ENCODE measurements around the gene KCNJ14.
"Not testable (repeated sequence)": the region's sequence is repeated elsewhere in the genome, so short reads cannot be mapped to it uniquely, and the experiment has no call there.

KCNJ14 gene

GRCh38 chr19:48473161-48473966, 18.0 kb downstream of the KCNJ14 start:
- DNase-seq = no peak

- DNase-seq = no peak
Observed at GRCh38 chr19:48474084-48474592, 18.8 kb downstream of the KCNJ14 start.

DNA sequence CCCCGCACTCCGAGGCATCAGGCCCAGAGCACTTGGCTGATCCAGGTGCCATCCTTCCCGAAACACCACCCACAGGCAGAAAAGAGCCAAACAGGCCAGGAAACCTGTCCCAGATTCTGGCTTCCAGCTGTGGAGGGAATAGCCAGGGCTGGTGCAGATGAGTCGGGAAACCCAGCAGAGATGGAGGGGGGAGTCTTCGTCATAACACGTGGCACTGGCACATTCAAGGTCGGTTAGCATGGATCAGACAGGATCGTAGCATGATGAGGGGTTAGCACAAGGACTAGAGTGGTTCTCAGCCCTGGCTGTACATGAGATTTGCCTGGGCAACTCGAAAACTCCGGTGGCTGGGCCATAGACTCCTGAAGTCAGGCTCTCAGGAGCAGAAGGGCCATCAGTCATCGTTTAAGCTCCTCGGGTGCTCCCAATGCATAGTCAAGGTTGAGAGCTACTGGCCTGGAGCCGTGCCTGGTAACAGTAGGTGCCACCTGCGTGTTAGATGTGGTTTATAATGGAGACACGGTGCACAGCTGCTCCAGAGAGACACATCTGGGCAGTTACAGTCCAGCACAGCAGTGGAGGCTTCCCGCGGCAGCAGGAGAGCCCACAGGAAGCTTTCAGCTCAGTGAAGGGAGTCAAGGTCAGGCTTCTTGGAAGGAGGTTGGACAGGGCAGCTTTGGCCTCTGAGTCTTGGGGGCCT, 20.1 kb downstream of the KCNJ14 start:
- DNase-seq = no peak

- no peak for DNase-seq
Observed at GRCh38 chr19:48476176-48476575, 20.8 kb downstream of the KCNJ14 start.

DNA sequence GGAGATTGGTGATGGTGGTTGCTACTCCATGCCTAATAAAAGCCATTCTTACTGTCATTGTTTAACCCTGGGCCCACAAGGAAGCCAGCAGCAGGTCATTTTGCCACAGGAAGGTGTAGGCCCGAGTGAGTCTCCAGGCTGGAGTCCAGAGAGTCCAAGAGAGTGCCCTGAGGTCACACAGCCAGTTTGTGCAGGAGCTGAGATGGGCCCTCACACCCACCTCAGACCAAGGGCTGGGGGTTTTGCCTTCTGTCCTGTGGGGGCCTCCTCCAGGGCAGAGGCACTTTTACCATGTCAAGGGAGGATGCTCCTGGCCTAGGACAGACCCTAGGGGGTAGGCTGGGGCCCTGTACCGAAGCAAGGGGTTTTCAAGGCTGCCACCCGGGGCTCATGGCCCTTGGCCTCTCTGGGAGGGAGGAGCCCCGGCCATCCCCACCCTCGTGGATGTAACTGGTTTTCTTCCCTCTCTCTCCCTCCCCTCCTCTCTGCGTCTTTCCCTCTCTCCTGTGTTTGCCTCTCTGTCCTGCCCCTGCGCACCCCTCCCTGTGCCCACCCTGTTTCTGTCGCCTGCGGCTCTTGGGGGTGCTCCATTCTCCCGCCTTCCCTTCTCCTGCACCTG, 21.8 kb downstream of the KCNJ14 start:
- DNase-seq = no peak

- DNase-seq = no peak
Observed at GRCh38 chr19:48477698-48478338, 22.4 kb downstream of the KCNJ14 start.

DNA sequence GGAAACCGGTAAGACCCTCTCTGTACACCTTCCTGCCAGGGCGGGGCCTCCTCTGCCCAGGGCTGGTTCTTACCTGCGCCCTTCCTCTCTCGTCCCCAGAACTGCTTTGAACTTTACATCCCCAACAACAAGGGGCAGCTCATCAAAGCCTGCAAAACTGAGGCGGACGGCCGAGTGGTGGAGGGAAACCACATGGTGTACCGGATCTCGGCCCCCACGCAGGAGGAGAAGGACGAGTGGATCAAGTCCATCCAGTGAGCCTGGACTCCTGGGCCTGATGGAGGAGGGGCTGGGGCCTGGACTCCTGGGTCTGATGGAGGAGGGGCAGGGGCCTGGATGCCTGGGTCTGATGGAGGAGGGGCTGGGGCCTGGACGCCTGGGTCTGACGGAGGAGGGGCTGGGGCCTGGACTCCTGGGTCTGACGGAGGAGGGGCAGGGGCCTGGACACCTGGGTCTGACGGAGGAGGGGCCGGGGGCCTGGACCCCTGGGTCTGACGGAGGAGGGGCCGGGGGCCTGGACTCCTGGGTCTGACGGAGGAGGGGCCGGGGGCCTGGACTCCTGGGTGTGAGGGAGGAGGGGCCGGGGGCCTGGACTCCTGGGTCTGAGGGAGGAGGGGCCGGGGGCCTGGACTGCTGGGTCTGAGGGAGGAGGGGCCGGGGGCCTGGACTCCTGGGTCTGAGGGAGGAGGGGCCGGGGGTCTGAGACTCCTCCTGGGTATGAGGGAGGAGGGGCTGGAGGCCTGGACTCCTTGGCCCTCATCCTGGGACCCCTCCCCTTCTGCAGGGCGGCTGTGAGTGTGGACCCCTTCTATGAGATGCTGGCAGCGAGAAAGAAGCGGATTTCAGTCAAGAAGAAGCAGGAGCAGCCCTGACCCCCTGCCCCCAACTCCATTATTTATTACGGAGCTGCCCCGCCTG, 23.2 kb downstream of the KCNJ14 start:
- DNase-seq = no peak

GRCh38 chr19:48479686-48480085, 24.3 kb downstream of the KCNJ14 start:
- no peak for DNase-seq

- DNase-seq = peak in 1 of 2 experiments; percentile 42
Observed at GRCh38 chr19:48480183-48480557, 24.8 kb downstream of the KCNJ14 start.

DNA sequence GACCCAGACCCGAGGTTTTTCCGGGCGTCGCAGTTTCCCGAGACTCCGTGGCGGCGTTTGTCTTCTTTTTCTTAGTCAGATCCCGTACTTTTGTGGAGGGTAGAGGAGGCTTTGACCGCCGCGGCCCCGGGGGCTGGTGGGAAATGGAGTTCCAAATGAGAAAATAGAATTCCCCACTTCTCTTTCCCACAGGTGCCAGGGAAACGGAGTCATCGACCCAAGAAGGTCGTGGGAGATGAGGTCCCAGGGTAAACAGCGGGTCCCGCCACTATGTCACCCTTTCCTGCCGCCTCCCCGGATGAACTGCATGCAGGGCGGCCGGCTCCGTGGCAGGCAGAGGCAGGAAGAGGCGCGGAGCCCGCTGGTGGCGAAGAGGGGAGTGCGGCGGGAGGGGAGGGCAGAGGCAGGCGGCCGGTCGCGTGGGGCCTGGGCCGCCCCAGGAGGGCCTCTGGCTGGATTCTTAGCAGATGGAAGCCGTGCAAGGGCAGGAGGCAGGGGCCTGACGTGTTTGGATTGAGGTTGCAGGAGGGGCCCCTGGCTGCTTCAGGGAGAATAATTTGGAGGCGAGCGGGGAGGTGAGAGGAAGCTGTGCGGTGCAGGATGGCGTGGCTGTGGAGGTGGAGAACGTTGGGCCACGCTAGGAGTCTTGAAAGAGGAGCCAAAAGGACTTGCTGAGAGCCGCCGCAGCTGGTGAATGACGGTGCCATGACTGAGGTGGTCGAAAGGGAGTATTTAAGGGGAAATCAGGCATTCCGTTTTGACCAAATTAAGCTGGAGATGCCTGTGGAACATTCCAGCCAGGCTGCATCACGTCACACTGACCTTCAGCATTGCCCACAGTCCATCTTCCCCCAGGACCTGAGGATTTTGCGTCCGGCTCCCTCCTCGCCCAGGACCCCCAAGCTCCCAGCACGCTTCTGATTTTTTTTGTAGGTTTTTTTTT, 25.5 kb downstream of the KCNJ14 start:
- DNase-seq = no peak

DNA sequence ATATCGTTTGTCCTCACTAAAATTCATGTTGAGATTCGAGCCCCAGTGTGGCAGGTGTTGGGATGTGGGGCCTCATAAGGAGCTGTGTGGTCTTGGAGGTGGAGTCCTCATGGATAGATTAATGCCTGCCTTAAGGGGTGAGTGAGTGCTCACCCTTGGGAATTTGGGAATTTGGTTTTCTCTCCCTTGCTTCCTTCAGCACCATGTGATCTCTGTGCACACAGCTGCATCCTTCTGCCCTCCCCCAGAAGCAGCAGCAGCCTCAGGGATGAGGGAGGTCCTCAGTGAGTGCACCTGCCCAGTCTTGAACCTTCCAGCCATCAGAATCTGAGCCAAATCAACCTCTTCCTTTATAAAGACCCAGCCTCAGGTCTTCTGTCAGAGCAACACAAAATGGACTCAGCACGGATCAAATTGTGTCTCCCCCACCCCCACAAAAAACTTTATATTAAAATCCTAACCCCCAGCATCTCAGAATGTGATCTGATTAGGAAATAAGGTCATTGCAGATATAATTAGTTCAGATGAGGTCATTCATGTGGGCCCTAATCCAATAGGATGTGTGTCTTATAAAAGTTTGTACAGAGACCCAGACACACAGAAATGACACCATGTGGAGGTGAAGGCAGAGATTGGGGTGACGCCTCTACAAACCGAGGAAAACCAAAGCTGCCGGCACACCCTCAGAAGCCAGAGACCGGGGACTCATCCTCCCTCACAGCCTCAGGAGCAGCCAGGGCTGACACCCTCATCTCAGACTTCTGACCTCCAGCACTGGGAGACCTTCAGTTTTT, 26.7 kb downstream of the KCNJ14 start:
- DNase-seq = no peak

- DNase-seq = no peak
Observed at GRCh38 chr19:48483301-48483700, 27.9 kb downstream of the KCNJ14 start.

- DNase-seq = no peak
Observed at GRCh38 chr19:48484247-48484893, 29.0 kb downstream of the KCNJ14 start.

DNA sequence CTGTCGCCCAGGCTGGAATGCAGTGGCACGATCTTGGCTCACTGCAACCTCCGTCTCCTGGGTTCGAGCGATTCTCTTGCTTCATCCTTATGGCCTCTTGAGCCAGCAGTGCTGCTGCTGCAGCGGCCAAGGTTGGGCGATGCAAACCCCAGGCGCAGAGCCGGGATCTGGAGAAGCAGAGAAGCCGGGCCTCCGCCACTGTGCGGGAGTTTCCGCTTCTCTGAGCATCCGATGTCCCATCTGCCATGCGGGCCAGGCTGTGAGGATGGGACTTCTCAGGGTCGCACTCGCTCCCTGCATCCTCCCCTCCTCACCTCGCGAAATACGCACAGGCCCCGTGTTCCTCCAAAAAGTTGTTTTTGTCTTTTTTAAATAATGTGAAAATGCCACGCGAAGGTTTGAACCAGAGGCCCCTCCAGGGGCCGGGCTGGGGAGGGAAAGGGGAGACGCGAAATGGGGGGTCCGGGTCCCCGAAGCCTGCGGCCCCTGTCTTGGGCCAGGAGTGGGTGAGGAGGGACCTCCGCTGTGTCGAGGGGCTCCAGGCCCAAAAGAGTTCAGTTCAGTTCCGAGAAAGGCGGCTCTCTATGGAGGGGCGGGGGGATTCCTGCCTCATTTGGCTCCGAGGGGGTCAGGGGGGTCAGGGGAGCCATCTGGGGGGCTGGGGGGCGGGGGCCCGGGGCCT, 29.7 kb downstream of the KCNJ14 start:
- DNase-seq = no peak

DNA sequence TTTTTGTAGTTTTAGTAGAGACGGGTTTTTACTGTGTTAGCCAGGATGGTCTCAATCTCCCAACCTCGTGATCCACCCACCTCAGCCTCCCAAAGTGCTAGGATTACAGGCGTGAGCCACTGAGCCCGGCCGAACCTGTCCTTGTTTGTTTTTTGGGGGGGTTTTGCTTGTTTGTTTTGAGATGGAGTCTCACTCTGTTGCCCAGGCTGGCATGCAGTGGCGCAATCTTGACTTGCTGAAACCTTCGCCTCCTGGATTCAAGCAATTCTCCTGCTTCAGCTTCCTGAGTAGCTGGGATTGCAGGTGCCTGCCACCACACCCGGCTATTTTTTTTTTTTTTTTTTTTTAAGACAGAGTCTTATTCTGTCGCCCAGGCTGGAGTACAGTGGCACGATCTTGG, 31.3 kb downstream of the KCNJ14 start:
- not testable (repeated sequence) for DNase-seq

DNA sequence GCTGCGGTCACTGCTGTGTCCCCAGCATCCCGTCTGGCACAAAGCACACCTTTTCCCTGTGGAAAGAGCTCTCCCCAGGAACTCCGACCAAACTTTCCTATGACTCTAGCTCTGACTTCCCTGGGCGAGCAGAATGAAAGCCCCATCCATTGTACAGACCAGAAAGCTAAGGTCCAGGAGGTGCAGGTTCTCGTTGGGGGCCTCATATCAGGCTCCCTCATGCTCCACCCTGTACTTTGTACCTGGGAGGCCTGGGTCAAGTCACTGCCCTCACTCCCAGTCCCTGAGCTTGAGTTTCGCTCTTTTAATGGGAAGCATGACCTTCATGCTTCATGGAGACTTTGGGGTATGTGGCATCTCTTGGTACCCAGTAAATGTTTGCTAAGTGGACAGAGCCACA, 32.2 kb downstream of the KCNJ14 start:
- DNase-seq = no peak

- DNase-seq = no peak
Observed at GRCh38 chr19:48487948-48488347, 32.6 kb downstream of the KCNJ14 start.

DNA sequence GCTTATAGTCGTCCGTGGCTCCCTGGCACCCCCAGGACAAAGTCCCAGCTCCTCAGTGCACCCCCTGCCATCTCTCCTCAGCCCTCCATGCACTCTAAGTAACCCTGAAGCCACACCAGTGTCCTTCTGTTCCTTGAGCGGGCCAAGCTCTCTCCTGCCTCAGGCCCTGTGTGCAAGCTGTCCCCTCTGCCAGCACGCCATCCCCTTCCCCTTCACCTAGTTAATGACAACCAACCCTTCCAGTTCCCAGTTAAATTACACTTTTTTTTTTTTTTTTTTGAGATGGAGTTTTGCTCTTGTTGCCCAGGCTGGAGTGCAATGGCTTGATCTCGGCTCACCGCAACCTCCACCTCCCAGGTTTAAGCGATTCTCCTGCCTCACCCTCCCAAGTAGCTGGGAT, 33.1 kb downstream of the KCNJ14 start:
- DNase-seq = not testable (repeated sequence)
